GM12801 (cell line): Measurements from ENCODE around the gene BMERB1.

Experiments used
- TF ChIP-seq, protein P1 (sequence below): IDR thresholded peaks from one replicate; pipeline ENCODE4 v1.5.1; 2011; ENCODE audit warnings: control low read depth; ENCODE audit not compliant: insufficient read length; ENCODE audit errors: extremely low read depth

BMERB1 gene

DNA sequence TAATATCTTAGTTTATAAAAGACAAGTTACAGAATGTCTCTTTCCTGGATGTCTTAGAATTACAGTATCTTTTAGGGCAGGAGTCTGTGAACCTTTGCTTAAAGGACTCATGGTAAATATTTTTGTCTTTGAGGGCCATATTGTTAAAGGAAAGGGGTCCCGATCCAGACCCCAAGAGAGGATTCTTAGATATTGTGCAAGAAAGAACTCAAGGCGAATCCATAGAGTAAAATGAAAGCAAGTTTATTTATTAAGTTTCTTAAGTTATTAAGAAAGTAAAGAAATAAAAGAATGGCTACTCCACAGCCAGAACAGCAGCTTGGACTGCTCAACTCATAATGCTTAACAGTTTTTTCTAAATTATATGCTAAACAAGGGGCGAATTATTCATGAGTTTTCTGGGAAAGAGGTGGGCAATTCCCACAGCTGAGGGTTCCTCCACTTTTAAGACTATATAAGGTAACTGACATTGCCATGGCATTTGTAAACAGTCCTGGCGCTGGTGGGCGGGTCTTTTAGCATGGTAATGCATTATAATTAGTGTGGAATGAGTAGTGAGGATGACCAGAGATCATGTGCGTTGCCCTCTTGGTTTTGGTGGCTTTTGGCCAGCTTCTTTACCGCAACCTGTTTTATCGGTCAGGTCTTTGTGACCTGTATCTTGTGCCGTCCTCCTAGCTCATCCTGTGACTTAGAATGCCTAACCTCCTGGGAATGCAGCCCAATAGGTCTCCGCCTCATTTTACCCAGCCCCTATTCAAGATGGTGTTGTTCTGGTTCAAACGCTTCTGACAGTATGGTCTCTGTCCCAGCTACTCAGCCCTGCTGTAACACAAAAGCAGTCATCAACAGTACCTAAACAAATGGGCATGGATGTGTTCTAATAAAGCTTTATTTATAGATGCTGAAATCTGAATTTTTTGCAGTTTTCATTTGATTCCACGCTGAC lies 53.2 kb downstream of the BMERB1 start:
- TF ChIP-seq, protein P1, sequence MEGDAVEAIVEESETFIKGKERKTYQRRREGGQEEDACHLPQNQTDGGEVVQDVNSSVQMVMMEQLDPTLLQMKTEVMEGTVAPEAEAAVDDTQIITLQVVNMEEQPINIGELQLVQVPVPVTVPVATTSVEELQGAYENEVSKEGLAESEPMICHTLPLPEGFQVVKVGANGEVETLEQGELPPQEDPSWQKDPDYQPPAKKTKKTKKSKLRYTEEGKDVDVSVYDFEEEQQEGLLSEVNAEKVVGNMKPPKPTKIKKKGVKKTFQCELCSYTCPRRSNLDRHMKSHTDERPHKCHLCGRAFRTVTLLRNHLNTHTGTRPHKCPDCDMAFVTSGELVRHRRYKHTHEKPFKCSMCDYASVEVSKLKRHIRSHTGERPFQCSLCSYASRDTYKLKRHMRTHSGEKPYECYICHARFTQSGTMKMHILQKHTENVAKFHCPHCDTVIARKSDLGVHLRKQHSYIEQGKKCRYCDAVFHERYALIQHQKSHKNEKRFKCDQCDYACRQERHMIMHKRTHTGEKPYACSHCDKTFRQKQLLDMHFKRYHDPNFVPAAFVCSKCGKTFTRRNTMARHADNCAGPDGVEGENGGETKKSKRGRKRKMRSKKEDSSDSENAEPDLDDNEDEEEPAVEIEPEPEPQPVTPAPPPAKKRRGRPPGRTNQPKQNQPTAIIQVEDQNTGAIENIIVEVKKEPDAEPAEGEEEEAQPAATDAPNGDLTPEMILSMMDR: no peak

- TF ChIP-seq, protein P1: no peak
Measured at GRCh38 chr16:15489016-15489415, 54.6 kb downstream of the BMERB1 start.

DNA sequence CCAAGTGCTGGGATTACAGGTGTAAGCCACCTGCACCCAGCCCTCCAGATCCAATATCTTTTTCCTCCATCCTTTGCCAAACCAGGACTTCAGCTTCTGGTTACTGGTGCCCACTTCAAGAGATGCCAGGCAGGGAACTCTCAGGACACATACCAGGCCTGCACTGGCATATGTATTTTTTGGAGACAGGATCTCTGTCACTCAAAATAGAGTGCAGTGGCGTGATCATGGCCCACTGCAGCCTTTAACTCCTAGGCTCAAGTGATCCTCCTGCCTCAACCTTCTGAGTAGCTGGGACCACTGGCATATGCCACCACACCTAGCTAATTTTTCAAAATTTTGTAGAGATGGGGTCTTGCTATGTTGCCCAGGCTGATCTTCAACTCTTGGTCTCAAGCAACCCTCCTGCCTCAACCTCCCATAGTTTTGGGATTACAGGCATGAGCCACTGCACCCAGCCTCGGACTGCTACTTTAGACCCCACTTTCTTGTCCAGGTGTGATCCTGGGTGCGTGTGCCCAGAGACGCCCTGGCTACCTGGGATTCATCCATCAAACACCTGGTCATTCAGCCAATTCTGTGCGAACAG lies 55.8 kb downstream of the BMERB1 start:
- TF ChIP-seq, protein P1: no peak

DNA sequence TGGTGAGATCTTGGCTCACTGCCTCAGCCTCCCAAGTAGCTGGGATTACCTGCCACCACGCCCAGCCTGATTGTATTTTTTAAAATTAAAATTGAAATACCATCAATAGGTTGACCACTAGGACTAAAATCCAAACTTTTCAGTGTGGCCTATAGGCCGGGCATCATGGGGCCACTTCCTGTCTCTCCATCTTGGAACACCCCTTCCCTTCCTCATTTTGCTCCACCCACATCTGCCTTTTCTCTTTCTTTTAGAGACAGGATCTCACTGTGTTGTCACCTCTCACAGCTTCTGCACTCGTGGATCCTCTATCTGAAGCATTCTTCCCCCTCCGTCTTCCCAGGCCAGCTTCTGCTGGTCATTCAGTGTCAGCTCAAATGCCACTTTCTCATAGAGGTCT lies 57.0 kb downstream of the BMERB1 start:
- TF ChIP-seq, protein P1: no peak

GRCh38 chr16:15492091-15492740 lies 57.8 kb downstream of the BMERB1 start:
- TF ChIP-seq, protein P1: no peak

DNA sequence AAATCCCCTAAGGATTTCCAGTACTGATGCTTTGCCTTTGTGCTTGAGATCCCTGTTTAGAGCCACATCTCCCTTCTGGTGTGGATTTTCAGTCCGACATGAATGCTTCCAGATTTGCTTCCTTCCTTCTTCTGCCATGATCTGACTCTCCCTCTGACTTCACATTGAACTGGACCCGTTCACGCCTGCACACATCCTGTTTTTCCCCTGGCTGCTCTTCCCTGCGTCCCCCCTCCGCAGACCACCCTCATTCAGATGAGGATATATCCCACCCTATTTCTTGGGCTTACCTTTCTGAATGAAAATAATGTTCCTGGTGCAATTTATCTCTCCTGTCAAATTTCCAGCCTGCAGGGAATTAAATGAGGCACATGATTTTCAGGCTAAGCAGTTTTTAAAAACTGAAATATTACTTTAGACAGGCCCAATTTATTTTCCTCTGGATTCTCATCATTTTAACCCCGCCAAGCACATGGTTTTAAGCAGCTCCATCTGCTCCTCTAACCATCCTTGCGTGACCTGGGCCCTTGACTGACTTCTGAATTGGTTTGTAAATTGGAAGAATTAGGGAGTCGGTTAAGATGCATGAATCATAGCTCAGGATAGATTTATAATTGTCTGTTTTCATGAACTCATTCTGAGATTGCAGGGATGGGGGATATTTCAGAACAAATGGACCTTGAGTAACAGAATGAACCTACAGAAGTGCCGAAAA lies 59.2 kb downstream of the BMERB1 start:
- TF ChIP-seq, protein P1: no peak

DNA sequence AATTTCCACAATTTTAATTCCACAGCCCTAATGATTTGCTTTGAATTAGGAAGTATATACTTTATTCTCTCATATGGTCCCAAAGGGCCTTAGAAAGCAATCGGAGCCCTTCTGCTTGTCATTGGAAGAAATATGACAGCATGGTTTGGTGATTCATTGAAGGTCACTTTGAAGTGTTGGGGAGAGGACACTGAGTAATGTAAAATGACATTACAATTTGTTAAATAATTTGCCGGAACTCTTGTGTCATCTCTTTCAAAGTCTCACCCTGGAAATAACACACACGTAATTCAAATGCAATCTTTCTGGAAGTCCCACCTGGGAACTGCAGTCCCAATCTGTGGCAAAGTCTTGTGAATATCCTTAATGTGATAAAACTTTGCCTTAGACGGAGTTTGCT lies 59.8 kb downstream of the BMERB1 start:
- TF ChIP-seq, protein P1: no peak
